ENCODE measurements around the gene GUCD1. TPM values are rescaled to one million over a fixed set of nuclear protein-coding genes. Genes with fewer than 3 reads are reported as not detected.

Gene GUCD1
- total and polyA plus RNA-seq, 10 of the 15 experiments (the other 5 are each of a cell fraction or from before 2014, with no cell fraction given) = 56.0 to 177 (median 88.2) TPM

DNA sequence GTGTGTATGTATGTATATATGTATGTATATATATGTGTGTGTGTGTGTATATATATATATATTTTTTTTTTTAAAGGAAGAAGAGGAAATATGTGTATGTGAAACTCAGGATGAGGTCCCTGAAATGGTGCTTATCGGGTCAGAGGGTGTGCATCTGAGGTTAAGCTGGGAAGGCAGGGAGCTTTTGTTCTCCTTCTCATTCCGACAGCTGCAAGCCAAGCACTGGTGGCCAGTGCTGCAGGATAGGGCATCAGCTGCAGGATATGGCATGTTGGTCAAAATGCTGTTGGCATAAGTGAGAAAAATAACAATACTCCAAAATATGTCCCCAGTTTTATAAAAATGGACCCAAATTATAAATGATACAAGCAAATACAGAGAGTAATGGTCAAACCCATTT, 8.3 kb upstream of the GUCD1 start:
- peaks cover 4% of the 10 kb centered on the region; the same call in 1 of the 2 replicates for H3K4me1 ChIP-seq (ENCODE audit: control insufficient read depth, insufficient read depth, low read length)
- H3K27ac ChIP-seq (ENCODE audit: control insufficient read depth, insufficient read depth) = no peak overlapping the region
- POLR2A ChIA-PET = interaction anchor here (1.2 to 6.6 kb wide), 2 partner anchors 8 to 10 kb away, joined by 3 to 42 read pairs; partner anchors contain the start of genes GUCD1 and SNRPD3

More for the DNA sequence above, 8.3 kb upstream of the GUCD1 start:
- TF ChIP-seq, protein P1, sequence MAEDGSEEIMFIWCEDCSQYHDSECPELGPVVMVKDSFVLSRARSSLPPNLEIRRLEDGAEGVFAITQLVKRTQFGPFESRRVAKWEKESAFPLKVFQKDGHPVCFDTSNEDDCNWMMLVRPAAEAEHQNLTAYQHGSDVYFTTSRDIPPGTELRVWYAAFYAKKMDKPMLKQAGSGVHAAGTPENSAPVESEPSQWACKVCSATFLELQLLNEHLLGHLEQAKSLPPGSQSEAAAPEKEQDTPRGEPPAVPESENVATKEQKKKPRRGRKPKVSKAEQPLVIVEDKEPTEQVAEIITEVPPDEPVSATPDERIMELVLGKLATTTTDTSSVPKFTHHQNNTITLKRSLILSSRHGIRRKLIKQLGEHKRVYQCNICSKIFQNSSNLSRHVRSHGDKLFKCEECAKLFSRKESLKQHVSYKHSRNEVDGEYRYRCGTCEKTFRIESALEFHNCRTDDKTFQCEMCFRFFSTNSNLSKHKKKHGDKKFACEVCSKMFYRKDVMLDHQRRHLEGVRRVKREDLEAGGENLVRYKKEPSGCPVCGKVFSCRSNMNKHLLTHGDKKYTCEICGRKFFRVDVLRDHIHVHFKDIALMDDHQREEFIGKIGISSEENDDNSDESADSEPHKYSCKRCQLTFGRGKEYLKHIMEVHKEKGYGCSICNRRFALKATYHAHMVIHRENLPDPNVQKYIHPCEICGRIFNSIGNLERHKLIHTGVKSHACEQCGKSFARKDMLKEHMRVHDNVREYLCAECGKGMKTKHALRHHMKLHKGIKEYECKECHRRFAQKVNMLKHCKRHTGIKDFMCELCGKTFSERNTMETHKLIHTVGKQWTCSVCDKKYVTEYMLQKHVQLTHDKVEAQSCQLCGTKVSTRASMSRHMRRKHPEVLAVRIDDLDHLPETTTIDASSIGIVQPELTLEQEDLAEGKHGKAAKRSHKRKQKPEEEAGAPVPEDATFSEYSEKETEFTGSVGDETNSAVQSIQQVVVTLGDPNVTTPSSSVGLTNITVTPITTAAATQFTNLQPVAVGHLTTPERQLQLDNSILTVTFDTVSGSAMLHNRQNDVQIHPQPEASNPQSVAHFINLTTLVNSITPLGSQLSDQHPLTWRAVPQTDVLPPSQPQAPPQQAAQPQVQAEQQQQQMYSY (CRISPR knock-in tag; IDR thresholded peaks at IDR 0.05) = no peak
- TF ChIP-seq ETV6 (conservative IDR thresholded peaks at IDR 0.05 in 1 of 2, IDR thresholded peaks at IDR 0.05 in 1 of 2; ENCODE audit: borderline replicate concordance in 1 of 2, low read depth in 1 of 2) (no peak), FOXM1 (IDR thresholded peaks at IDR 0.05; ENCODE audit: low read depth, low read length) (no peak), TARDBP (IDR thresholded peaks at IDR 0.05; ENCODE audit: borderline replicate concordance) (no peak), JUNB (IDR thresholded peaks at IDR 0.05) (no peak), GABPA (IDR thresholded peaks at IDR 0.05; ENCODE audit: low read depth) (no peak), ZNF622 (IDR thresholded peaks at IDR 0.05) (no peak), BHLHE40 (IDR thresholded peaks at IDR 0.05; ENCODE audit: borderline replicate concordance in 1 of 2, low read depth in 2 of 2, low read length in 1 of 2) (no peak), CREB1 (IDR thresholded peaks at IDR 0.05; ENCODE audit: low read depth) (no peak)
- TF ChIP-seq, protein P2, sequence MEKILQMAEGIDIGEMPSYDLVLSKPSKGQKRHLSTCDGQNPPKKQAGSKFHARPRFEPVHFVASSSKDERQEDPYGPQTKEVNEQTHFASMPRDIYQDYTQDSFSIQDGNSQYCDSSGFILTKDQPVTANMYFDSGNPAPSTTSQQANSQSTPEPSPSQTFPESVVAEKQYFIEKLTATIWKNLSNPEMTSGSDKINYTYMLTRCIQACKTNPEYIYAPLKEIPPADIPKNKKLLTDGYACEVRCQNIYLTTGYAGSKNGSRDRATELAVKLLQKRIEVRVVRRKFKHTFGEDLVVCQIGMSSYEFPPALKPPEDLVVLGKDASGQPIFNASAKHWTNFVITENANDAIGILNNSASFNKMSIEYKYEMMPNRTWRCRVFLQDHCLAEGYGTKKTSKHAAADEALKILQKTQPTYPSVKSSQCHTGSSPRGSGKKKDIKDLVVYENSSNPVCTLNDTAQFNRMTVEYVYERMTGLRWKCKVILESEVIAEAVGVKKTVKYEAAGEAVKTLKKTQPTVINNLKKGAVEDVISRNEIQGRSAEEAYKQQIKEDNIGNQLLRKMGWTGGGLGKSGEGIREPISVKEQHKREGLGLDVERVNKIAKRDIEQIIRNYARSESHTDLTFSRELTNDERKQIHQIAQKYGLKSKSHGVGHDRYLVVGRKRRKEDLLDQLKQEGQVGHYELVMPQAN (conservative IDR thresholded peaks at IDR 0.05) = no peak
- TF ChIP-seq, protein P3, sequence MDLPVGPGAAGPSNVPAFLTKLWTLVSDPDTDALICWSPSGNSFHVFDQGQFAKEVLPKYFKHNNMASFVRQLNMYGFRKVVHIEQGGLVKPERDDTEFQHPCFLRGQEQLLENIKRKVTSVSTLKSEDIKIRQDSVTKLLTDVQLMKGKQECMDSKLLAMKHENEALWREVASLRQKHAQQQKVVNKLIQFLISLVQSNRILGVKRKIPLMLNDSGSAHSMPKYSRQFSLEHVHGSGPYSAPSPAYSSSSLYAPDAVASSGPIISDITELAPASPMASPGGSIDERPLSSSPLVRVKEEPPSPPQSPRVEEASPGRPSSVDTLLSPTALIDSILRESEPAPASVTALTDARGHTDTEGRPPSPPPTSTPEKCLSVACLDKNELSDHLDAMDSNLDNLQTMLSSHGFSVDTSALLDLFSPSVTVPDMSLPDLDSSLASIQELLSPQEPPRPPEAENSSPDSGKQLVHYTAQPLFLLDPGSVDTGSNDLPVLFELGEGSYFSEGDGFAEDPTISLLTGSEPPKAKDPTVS (IDR thresholded peaks at IDR 0.05; ENCODE audit: low read depth, low read length) = no peak
- H3K9me3 ChIP-seq (replicated peaks; ENCODE audit: control insufficient read depth, insufficient read depth, low read length) = no peaks in the 10 kb centered on the region
- no peak overlapping the region for H2AFZ ChIP-seq (ENCODE audit: control insufficient read depth, low read depth, low read length)
- DNase-seq (ENCODE audit: low read depth, low spot score) = no peak
- in situ Hi-C loops (cut with MboI) (no loop called here), intact Hi-C loops (cut with micrococcal nuclease; ENCODE audit: unreplicated experiment) (no loop called here)
- H3K27me3 ChIP-seq (replicated peaks in 1 of 2; ENCODE audit: control insufficient read depth in 2 of 2, insufficient read depth in 2 of 2, low read length in 1 of 2) = no peaks in the 10 kb centered on the region
- no peak overlapping the region for H3K4me2 ChIP-seq (ENCODE audit: control insufficient read depth, insufficient read depth)
- CTCF ChIA-PET = no interaction called here
- no peak overlapping the region for H3K4me3 ChIP-seq
- RAD21 ChIA-PET (ENCODE audit: unreplicated experiment) = interaction anchor here (1.1 to 2.0 kb wide), 2 partner anchors 10 to 42 kb away, joined by 3 to 8 read pairs; no protein-coding TSS in a partner anchor
- H3K79me2 ChIP-seq (ENCODE audit: control insufficient read depth, insufficient read depth, low read length) = peaks cover 64% of the 10 kb centered on the region
- 56% methylated on average over 2 of the region's 2 CpGs for WGBS (ENCODE audit: insufficient coverage, insufficient replicate concordance, low lambda C conversion rate, missing lambda C conversion rate)
- H3K9ac ChIP-seq (ENCODE audit: control insufficient read depth, insufficient read depth, low read length) = no peak overlapping the region
- FAIRE-seq = no peak
- H3K36me3 ChIP-seq (ENCODE audit: control insufficient read depth in 2 of 2, insufficient read depth in 2 of 2, low read length in 1 of 2) = peaks cover 20 to 25% of the 10 kb centered on the region in 2 experiments
- no peak for ATAC-seq
- SMC1A ChIA-PET (ENCODE audit: uncharacterized antibody, unreplicated experiment) = no interaction called here
- peaks cover 3% of the 10 kb centered on the region; the same call in 1 of the 2 replicates for H4K20me1 ChIP-seq (ENCODE audit: control insufficient read depth, insufficient read depth)
- BruUV-seq (replicated peaks) = no TSS peak

Data from GM12878 (cell line).